Prostate gland (tissue), 2 donors: ENCODE data around the gene GRID2. TPM values are rescaled to one million over a fixed set of nuclear protein-coding genes. Genes with fewer than 3 reads are reported as not detected.

ENCODE experiments used
- DNase-seq: peaks from one replicate; pipeline ENCODE4 v3.0.0-alpha.2; 2019; ENCODE audit warnings: low spot score
- H3K27ac ChIP-seq, 2 donors: fragments of 200-600 bp; sonication (generic); 2 replicates each; pipeline ENCODE4 v1.5.1; 2017 to 2019
- H3K27me3 ChIP-seq: fragments of 200-600 bp; sonication (generic); replicated peaks from 2 replicates; pipeline ENCODE4 v1.5.1; 2019; ENCODE audit not compliant: insufficient read depth
- H3K36me3 ChIP-seq, 2 donors: fragments of 200-600 bp; sonication (generic); 1 replicate in 1 of 2; 2 replicates in 1 of 2; pipeline versions ENCODE4 v1.5.1 to v1.8.1; 2017 to 2019
- H3K4me1 ChIP-seq: fragments of 200-600 bp; sonication (generic); replicated peaks from 2 replicates; pipeline ENCODE4 v1.5.1; 2019
- H3K4me3 ChIP-seq, 2 donors: fragments of 200-600 bp; sonication (generic); 2 replicates each; pipeline ENCODE4 v1.5.1; 2017 to 2019
- H3K9me3 ChIP-seq: fragments of 200-600 bp; sonication (generic); 2 replicates; pipeline ENCODE4 v1.5.1; 2017
- POLR2A ChIP-seq: fragments of 450-650 bp; IDR thresholded peaks from one replicate; pipeline ENCODE4 v1.6.1; 2016; ENCODE audit warnings: antibody characterized with exemption, mild to moderate bottlenecking
- POLR2AphosphoS5 ChIP-seq: sonication (generic); formaldehyde crosslinking; IDR thresholded peaks from one replicate; pipeline ENCODE4 v1.6.1; 2017; ENCODE audit warnings: antibody characterized with exemption
- WGBS: methylation state at CpG from one replicate; pipeline ENCODE4 v1.1.5; 2018; 5-methylcytosine and 5-hydroxymethylcytosine counted together
- intact Hi-C: fragments of 100-400 bp; cut with DNase I; formaldehyde crosslinking; loops from one replicate; pipeline ENCODE4 v1.14.2; 2022
- total RNA-seq, 2 donors: library from RNA; depleted of rRNA; stranded (reverse); fragments of >200 nt; gene quantifications; one replicate each; pipeline ENCODE4 v1.1.0, GENCODE V29; 2016
- TF ChIP-seq, protein P1 (sequence below), 4 experiments: fragments of 200-600 bp in 2 of 4; fragments of 450-650 bp in 2 of 4; sonication (generic) in 2 of 4; IDR thresholded peaks; 1 replicate in 3 of 4; 2 replicates in 1 of 4; pipeline ENCODE4 v1.5.1; 2016 to 2019; ENCODE audit warnings: antibody characterized with exemption in 4 of 4, mild to moderate bottlenecking in 2 of 4, moderate library complexity in 2 of 4

GRID2 gene
- total RNA-seq, 2 donors from 2014 or later, result 0.09 to 11.0 TPM

DNA sequence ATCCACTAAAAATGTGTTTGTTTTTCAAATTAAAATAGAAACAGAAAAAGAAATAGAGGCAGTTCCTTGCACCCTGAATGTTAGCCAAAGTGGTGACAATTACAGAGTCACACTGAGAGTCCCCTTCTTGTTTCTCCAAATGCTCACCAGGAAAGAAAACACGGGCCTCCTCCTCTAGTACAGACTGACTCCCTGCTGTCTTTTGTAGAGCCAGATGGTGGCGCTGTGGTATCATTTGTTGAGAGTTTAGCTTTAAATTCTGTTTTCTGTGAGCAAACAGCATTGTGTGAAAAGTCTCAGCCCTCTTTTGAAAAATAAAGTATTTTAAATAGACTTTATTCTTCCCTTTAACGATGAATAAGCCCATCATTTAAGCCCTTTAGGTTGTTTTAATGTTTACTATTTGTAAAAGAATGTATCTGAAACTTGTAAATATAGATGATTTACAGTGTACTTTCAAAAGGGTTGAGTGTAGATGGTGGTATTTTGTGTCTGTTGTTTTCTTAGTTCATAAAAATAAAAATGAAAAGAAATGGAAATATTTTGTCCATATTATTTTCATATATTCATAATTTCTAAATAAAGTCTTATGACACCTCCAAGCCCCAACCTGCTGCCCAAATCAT lies 1487.9 kb downstream of the GRID2 start:
- intact Hi-C loops, result loop anchor here (5.0 kb wide), 1 partner anchor 336 kb away; no protein-coding TSS in a partner anchor
- TF ChIP-seq POLR2AphosphoS5, result no peak
- TF ChIP-seq, protein P1, sequence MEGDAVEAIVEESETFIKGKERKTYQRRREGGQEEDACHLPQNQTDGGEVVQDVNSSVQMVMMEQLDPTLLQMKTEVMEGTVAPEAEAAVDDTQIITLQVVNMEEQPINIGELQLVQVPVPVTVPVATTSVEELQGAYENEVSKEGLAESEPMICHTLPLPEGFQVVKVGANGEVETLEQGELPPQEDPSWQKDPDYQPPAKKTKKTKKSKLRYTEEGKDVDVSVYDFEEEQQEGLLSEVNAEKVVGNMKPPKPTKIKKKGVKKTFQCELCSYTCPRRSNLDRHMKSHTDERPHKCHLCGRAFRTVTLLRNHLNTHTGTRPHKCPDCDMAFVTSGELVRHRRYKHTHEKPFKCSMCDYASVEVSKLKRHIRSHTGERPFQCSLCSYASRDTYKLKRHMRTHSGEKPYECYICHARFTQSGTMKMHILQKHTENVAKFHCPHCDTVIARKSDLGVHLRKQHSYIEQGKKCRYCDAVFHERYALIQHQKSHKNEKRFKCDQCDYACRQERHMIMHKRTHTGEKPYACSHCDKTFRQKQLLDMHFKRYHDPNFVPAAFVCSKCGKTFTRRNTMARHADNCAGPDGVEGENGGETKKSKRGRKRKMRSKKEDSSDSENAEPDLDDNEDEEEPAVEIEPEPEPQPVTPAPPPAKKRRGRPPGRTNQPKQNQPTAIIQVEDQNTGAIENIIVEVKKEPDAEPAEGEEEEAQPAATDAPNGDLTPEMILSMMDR (IDR thresholded peaks at IDR 0.05), result peak in 3 of 4 experiments; percentile 59 to 70 (median 67)
- peak; percentile 32 for DNase-seq
- no peaks in the 10 kb centered on the region for H3K36me3 ChIP-seq
- no peaks in the 10 kb centered on the region for H3K9me3 ChIP-seq
- 1% methylated on average over 3 of the region's 3 CpGs for WGBS
- H3K27ac ChIP-seq, result no peak overlapping the region
- H3K4me3 ChIP-seq, result no peak overlapping the region
- H3K27me3 ChIP-seq, result no peaks in the 10 kb centered on the region
- H3K4me1 ChIP-seq, result no peaks in the 10 kb centered on the region

- intact Hi-C loops, result no loop called here
- 74% methylated on average over 4 of the region's 4 CpGs for WGBS
- H3K27me3 ChIP-seq, result no peaks in the 10 kb centered on the region
These were observed 1498.3 kb downstream of the GRID2 start for GRCh38 chr4:93802045-93802444.

DNA sequence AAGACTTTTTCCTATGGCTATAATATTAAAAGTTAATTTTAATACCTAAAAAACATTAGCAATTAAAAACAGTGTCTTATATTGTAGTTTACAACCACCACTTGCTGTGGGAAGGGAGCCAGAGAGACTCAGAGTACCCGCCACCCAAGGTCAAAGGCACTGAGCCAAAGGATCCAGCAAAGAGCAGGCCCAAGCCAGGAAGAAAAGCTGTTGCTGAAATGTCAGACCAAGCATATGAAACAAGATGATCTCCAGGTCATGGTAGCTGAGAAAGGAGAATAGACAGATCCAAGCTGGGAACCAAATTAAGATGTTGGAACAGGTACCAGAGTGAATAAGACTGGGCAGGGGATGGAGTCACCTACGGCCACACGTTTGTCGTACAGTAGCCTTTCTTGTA lies 1506.0 kb downstream of the GRID2 start:
- Histone ChIP-seq H3K4me1 (no peaks in the 10 kb centered on the region), H3K27ac (no peak overlapping the region), H3K36me3 (no peaks in the 10 kb centered on the region), H3K27me3 (no peaks in the 10 kb centered on the region), H3K4me3 (no peak overlapping the region), H3K9me3 (no peaks in the 10 kb centered on the region)
- intact Hi-C loops, result no loop called here
- WGBS, result 66% methylated on average over 4 of the region's 4 CpGs
- TF ChIP-seq POLR2A (no peak), POLR2AphosphoS5 (no peak)
- TF ChIP-seq, protein P1 (IDR thresholded peaks at IDR 0.05), result no peak
- DNase-seq, result no peak

More at GRCh38 chr4:93802045-93802444, 1498.3 kb downstream of the GRID2 start:
- TF ChIP-seq, protein P1 (IDR thresholded peaks at IDR 0.05), result no peak
- TF ChIP-seq POLR2A, result no peak
- TF ChIP-seq POLR2AphosphoS5, result no peak
- no peaks in the 10 kb centered on the region for H3K36me3 ChIP-seq
- no peak overlapping the region for H3K4me3 ChIP-seq
- no peak overlapping the region for H3K27ac ChIP-seq
- no peak for DNase-seq
- no peaks in the 10 kb centered on the region for H3K9me3 ChIP-seq
- no peaks in the 10 kb centered on the region for H3K4me1 ChIP-seq

GRCh38 chr4:93810340-93810992 lies 1506.7 kb downstream of the GRID2 start:
- H3K4me1 ChIP-seq, result no peaks in the 10 kb centered on the region
- H3K27ac ChIP-seq, result no peak overlapping the region
- intact Hi-C loops, result no loop called here
- no peaks in the 10 kb centered on the region for H3K36me3 ChIP-seq
- no peak for DNase-seq
- H3K27me3 ChIP-seq, result no peaks in the 10 kb centered on the region
- H3K9me3 ChIP-seq, result no peaks in the 10 kb centered on the region
- TF ChIP-seq POLR2AphosphoS5, result no peak
- TF ChIP-seq POLR2A, result no peak
- TF ChIP-seq, protein P1 (IDR thresholded peaks at IDR 0.05), result no peak
- WGBS, result 30% methylated on average over 5 of the region's 5 CpGs
- H3K4me3 ChIP-seq, result no peak overlapping the region

- Histone ChIP-seq H3K9me3 (no peaks in the 10 kb centered on the region), H3K4me3 (no peak overlapping the region), H3K27ac (no peak overlapping the region), H3K27me3 (no peaks in the 10 kb centered on the region), H3K36me3 (no peaks in the 10 kb centered on the region), H3K4me1 (no peaks in the 10 kb centered on the region)
- DNase-seq, result no peak
- intact Hi-C loops, result no loop called here
- TF ChIP-seq POLR2AphosphoS5 (no peak), POLR2A (no peak)
- TF ChIP-seq, protein P1 (IDR thresholded peaks at IDR 0.05), result no peak
- WGBS, result 96% methylated on average over 2 of the region's 2 CpGs
These were observed 1509.3 kb downstream of the GRID2 start for GRCh38 chr4:93813092-93813491.
